Measurements from ENCODE around the gene CD82.

CD82 gene

GRCh38 chr11:44528581-44528980 is 36.9 kb upstream of the CD82 start:
- Mint-ChIP-seq H3K4me3 (no peak overlapping the region), H3K9me3 (no peaks in the 10 kb centered on the region), H3K27ac (no peak overlapping the region), H3K27me3 (ENCODE audit: low read depth) (no peaks in the 10 kb centered on the region), H3K4me1 (ENCODE audit: low read depth) (peaks cover 27% of the 10 kb centered on the region), H3K36me3 (ENCODE audit: low read depth) (no peaks in the 10 kb centered on the region)

DNA sequence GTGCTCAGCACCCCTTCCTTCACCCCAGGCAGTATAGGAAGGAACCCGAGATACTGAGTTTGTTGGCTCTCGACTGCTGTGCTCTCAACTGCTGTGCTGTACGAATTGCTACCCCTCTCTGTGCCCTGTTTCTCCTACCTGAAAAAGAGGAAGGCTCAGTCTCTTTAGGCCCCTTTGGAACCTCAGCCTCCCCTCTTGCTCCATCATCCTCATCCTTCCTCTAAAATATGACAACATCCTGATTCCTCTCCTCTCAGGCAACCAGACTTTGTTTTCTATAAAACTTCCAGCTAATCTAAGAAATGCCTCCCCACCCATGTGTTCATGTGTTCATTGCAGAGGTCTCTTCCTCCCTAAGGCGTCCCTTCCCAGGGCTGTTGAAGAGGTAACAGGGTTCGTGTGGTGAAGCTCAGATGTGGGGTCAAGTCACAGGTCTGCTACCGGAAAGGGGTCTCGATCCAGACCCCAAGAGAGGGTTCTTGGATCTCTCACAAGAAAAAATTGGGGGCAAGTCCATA is 35.5 kb upstream of the CD82 start:
- peak overlapping the region; percentile 55 for H3K4me3 Mint-ChIP-seq
- H3K27me3 Mint-ChIP-seq (ENCODE audit: low read depth): no peaks in the 10 kb centered on the region
- H3K4me1 Mint-ChIP-seq (ENCODE audit: low read depth): peaks cover 24% of the 10 kb centered on the region
- H3K36me3 Mint-ChIP-seq (ENCODE audit: low read depth): no peaks in the 10 kb centered on the region
- H3K27ac Mint-ChIP-seq: peak overlapping the region; percentile 93
- H3K9me3 Mint-ChIP-seq: no peaks in the 10 kb centered on the region

DNA sequence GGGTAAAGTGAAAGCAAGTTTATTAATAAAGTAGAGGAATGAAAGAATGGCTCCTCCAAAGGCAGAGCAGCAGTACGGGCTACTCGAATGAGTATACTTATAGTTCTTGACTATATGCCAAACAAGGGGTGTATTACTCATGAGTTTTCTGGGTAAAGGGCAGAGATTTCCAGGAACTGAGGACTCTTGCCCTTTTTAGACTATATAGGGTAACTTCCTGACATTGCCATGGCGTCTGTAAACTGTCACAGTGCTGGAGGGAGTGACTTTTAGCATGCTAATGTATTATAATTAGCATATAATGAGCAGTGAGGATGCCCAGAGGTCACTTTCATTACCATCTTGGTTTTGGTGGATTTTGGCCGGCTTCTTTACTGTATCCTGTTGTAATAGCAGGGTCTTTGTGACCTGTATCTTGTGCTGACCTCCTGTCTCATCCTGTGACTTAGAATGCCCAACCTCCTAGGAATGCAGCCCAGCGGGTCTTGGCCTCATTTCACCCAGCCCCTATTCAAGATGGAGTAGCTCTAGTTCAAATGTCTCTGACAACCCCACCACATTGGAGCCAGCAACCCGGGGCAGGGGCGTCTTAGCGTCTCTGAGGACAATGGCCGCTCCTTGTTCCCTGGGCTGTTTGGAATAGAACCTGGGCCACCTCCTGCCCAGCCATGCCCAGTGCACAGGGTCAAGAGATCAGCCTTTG is 34.9 kb upstream of the CD82 start:
- Mint-ChIP-seq H3K27me3 (ENCODE audit: low read depth) (no peaks in the 10 kb centered on the region), H3K36me3 (ENCODE audit: low read depth) (no peaks in the 10 kb centered on the region), H3K4me1 (ENCODE audit: low read depth) (peaks cover 24% of the 10 kb centered on the region), H3K4me3 (peak overlapping the region; percentile 55), H3K9me3 (no peaks in the 10 kb centered on the region), H3K27ac (peak overlapping the region; percentile 93)

- H3K36me3 Mint-ChIP-seq (ENCODE audit: low read depth): no peaks in the 10 kb centered on the region
- H3K4me3 Mint-ChIP-seq: no peak overlapping the region
- H3K27me3 Mint-ChIP-seq (ENCODE audit: low read depth): no peaks in the 10 kb centered on the region
- no peaks in the 10 kb centered on the region for H3K9me3 Mint-ChIP-seq
- peaks cover 24% of the 10 kb centered on the region for H3K4me1 Mint-ChIP-seq (ENCODE audit: low read depth)
- H3K27ac Mint-ChIP-seq: peak overlapping the region; percentile 78
Measured at GRCh38 chr11:44531116-44531504, 34.4 kb upstream of the CD82 start.

DNA sequence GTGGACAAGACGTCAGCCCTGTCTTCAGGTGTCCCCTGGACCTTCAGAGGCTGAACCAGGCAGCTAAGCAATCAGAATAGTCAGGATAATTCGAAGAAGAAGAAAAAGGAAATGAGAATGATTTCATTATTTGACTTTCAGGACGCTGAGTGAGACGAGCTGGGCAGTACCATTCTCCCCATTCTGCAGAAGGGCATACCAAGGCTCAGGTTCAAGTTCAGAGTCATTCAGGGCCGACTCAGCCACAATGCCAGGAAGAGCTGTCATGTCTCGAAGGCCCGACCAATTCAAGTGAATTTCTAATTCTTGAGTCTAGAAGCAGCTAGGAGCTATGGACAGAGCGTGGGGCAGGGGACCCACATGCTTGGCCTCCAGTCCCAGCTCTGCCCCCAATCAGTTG is 33.8 kb upstream of the CD82 start:
- Mint-ChIP-seq H3K36me3 (ENCODE audit: low read depth) (no peaks in the 10 kb centered on the region), H3K27ac (peak overlapping the region; percentile 78), H3K9me3 (no peaks in the 10 kb centered on the region), H3K4me1 (ENCODE audit: low read depth) (peaks cover 24% of the 10 kb centered on the region), H3K4me3 (no peak overlapping the region), H3K27me3 (ENCODE audit: low read depth) (no peaks in the 10 kb centered on the region)

GRCh38 chr11:44532809-44533208 is 32.7 kb upstream of the CD82 start:
- Mint-ChIP-seq H3K9me3 (no peaks in the 10 kb centered on the region), H3K27me3 (ENCODE audit: low read depth) (no peaks in the 10 kb centered on the region), H3K27ac (no peak overlapping the region), H3K4me1 (ENCODE audit: low read depth) (peaks cover 18% of the 10 kb centered on the region), H3K4me3 (no peak overlapping the region), H3K36me3 (ENCODE audit: low read depth) (no peaks in the 10 kb centered on the region)

- Mint-ChIP-seq H3K27me3 (ENCODE audit: low read depth) (no peaks in the 10 kb centered on the region), H3K4me1 (ENCODE audit: low read depth) (peaks cover 20% of the 10 kb centered on the region), H3K4me3 (no peak overlapping the region), H3K36me3 (ENCODE audit: low read depth) (no peaks in the 10 kb centered on the region), H3K27ac (no peak overlapping the region), H3K9me3 (no peaks in the 10 kb centered on the region)
Measured at GRCh38 chr11:44533921-44534711, 31.3 kb upstream of the CD82 start.

- Mint-ChIP-seq H3K27me3 (ENCODE audit: low read depth) (no peaks in the 10 kb centered on the region), H3K9me3 (no peaks in the 10 kb centered on the region), H3K4me3 (no peak overlapping the region), H3K36me3 (ENCODE audit: low read depth) (no peaks in the 10 kb centered on the region), H3K27ac (no peak overlapping the region), H3K4me1 (ENCODE audit: low read depth) (peaks cover 15% of the 10 kb centered on the region)
Measured at GRCh38 chr11:44535191-44535980, 30.1 kb upstream of the CD82 start.

DNA sequence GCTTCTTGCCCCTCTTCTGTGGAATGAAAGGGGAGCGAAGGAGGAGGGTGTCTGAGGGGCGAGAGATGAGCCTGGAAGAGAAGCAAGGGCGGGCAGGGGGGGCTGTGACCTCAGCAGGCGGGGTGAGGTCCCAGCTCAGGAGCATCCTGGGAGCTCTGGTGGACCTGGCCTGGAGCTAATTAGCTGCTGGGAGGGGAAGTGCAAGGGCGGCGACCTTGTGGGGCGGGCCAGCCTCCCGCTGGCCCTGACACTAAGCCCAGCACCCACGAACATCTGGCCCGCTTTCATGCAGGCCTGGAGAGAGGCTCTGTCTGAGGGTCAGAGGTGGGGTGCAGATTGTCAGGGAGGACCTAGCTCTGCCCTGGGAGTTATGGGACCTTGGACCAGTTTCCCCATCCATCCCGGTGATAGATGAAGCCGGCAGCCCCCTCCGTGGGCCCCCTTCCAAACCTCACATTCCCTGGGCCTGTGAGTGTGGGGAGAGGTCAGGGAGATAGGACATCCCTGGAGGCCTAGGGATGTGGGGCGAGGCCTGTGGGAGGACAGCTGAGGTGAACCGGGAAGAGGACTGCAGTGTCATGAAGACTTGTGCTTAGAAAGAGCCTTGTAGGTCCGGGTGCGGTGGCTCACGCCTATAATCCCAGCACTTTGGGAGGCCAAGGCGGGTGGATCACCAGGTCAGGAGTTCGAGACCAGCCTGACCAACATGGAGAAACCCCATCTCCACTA is 28.5 kb upstream of the CD82 start:
- Mint-ChIP-seq H3K4me1 (ENCODE audit: low read depth) (peaks cover 2% of the 10 kb centered on the region), H3K27me3 (ENCODE audit: low read depth) (no peaks in the 10 kb centered on the region), H3K27ac (no peak overlapping the region), H3K9me3 (no peaks in the 10 kb centered on the region), H3K4me3 (no peak overlapping the region), H3K36me3 (ENCODE audit: low read depth) (no peaks in the 10 kb centered on the region)

- Mint-ChIP-seq H3K9me3 (no peaks in the 10 kb centered on the region), H3K27ac (no peak overlapping the region), H3K4me3 (no peak overlapping the region), H3K27me3 (ENCODE audit: low read depth) (no peaks in the 10 kb centered on the region), H3K4me1 (ENCODE audit: low read depth) (peaks cover 2% of the 10 kb centered on the region), H3K36me3 (ENCODE audit: low read depth) (no peaks in the 10 kb centered on the region)
Measured at GRCh38 chr11:44537679-44538078, 27.8 kb upstream of the CD82 start.

DNA sequence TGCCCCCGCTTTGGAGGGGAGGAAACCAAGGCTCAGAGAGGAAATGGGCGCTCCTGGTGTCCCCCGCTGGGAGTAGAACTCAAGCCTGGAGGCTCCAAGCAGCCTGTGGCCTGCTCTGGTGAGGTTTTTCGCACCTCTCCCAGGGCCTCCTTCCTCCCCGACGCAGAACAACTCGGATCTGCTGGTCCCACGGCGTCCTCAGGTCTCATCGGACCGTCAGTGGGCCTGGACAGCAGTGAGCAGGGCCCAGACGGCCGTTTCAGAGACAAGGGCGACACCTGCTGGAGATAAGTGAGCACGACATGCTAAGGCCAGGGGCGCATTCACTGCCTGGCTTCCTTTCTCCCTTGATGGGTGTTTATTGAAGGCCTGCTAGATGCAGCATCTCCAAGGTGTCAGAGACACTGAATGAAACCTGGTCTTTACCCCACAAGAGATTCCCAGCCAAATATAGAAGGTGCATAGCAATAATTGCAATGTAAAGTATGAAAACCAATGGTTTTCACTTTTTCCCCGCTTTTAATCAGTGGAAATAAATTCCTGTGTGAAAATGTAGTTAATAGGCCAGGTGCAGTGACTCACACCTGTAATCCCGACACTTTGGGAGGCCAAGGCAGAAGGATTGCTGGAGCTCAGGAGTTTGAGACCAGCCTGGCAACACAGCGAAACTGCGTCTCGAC is 26.9 kb upstream of the CD82 start:
- no peak overlapping the region for H3K27ac Mint-ChIP-seq
- H3K36me3 Mint-ChIP-seq (ENCODE audit: low read depth): no peaks in the 10 kb centered on the region
- no peaks in the 10 kb centered on the region for H3K9me3 Mint-ChIP-seq
- peaks cover 2% of the 10 kb centered on the region for H3K4me1 Mint-ChIP-seq (ENCODE audit: low read depth)
- no peak overlapping the region for H3K4me3 Mint-ChIP-seq
- H3K27me3 Mint-ChIP-seq (ENCODE audit: low read depth): no peaks in the 10 kb centered on the region

- Mint-ChIP-seq H3K9me3 (no peaks in the 10 kb centered on the region), H3K4me1 (ENCODE audit: low read depth) (peaks cover 2% of the 10 kb centered on the region), H3K4me3 (no peak overlapping the region), H3K36me3 (ENCODE audit: low read depth) (no peaks in the 10 kb centered on the region), H3K27ac (no peak overlapping the region), H3K27me3 (ENCODE audit: low read depth) (no peaks in the 10 kb centered on the region)
Measured at GRCh38 chr11:44539971-44540370, 25.5 kb upstream of the CD82 start.

DNA sequence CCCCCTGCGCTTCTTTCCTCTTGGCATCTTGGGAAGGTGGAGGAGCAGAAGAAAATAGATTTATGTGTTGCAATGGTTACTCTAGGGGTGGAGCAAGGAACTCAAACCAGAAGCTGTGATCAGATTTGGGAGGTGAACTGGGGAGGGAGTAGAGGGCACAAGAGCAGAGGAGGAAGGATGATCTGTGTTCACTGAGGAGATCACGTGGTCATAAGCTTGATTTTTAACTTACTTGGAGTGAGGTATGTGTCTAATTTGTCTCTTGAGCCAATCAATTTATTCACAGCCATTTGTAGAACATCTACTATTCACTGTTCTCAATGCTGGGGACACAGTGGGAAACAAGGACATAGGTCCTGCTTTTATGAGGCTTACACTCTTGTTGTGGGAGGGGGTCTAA is 24.8 kb upstream of the CD82 start:
- Mint-ChIP-seq H3K4me3 (no peak overlapping the region), H3K36me3 (ENCODE audit: low read depth) (no peaks in the 10 kb centered on the region), H3K27ac (no peak overlapping the region), H3K4me1 (ENCODE audit: low read depth) (peaks cover 2% of the 10 kb centered on the region), H3K27me3 (ENCODE audit: low read depth) (peaks cover 5% of the 10 kb centered on the region), H3K9me3 (no peaks in the 10 kb centered on the region)

GRCh38 chr11:44542372-44542771 is 23.1 kb upstream of the CD82 start:
- no peak overlapping the region for H3K4me3 Mint-ChIP-seq
- no peak overlapping the region for H3K27ac Mint-ChIP-seq
- H3K27me3 Mint-ChIP-seq (ENCODE audit: low read depth): peaks cover 6% of the 10 kb centered on the region
- no peaks in the 10 kb centered on the region for H3K9me3 Mint-ChIP-seq
- H3K4me1 Mint-ChIP-seq (ENCODE audit: low read depth): peaks cover 2% of the 10 kb centered on the region
- no peaks in the 10 kb centered on the region for H3K36me3 Mint-ChIP-seq (ENCODE audit: low read depth)
